Heart left ventricle (tissue), 16 donors: ENCODE results near the gene MPP3. TPM values are rescaled to one million over a fixed set of nuclear protein-coding genes. Genes with fewer than 3 reads are reported as not detected.
A peak's percentile ranks its signal among the peaks of the same experiment; 100 is the strongest.
"Not testable (repeated sequence)": the region's sequence is repeated elsewhere in the genome, so short reads cannot be mapped to it uniquely, and the experiment has no call there.

Source experiments
- ATAC-seq, 4 donors: fragments of 200-7000 bp; cut with Tn5 transposase; one replicate each; pipeline ENCODE4 v1.9.1; 2020 to 2022; ENCODE audit warnings: moderate library complexity in 4 of 4, mild to moderate bottlenecking in 3 of 4, moderate number of reproducible peaks in 1 of 4
- DNase-seq, 5 donors: peaks; one replicate each; pipeline ENCODE4 v3.0.0-alpha.2; 2020
- H3K27ac ChIP-seq, 12 donors: fragments of 200-600 bp; sonication (generic) in 4 of 12; one replicate each; pipeline versions ENCODE4 v1.5.0 to v1.8.0; 2016 to 2022; ENCODE audit warnings: mild to moderate bottlenecking in 2 of 12
- H3K27me3 ChIP-seq, 9 donors: fragments of 200-600 bp; sonication (generic) in 2 of 9; one replicate each; pipeline versions ENCODE4 v1.5.1 to v1.8.0; 2016 to 2022; ENCODE audit warnings: mild to moderate bottlenecking in 3 of 9
- H3K36me3 ChIP-seq, 9 donors: fragments of 200-600 bp; sonication (generic) in 2 of 9; one replicate each; pipeline versions ENCODE4 v1.5.0 to v1.8.0; 2018 to 2022; ENCODE audit warnings: mild to moderate bottlenecking in 2 of 9
- H3K4me1 ChIP-seq, 12 donors: fragments of 200-600 bp; sonication (generic) in 4 of 12; one replicate each; pipeline versions ENCODE4 v1.5.0 to v1.8.0; 2016 to 2022; ENCODE audit warnings: mild to moderate bottlenecking in 3 of 12
- H3K4me3 ChIP-seq, 12 donors: fragments of 200-600 bp; sonication (generic) in 4 of 12; one replicate each; pipeline versions ENCODE4 v1.5.0 to v1.8.0; 2017 to 2022; ENCODE audit warnings: mild to moderate bottlenecking in 9 of 12, moderate library complexity in 4 of 12
- H3K9me3 ChIP-seq, 12 donors: fragments of 200-600 bp; sonication (generic) in 4 of 12; one replicate each; pipeline versions ENCODE4 v1.5.0 to v1.8.0; 2016 to 2022; ENCODE audit warnings: mild to moderate bottlenecking in 1 of 12
- CTCF ChIP-seq, 12 donors: fragments of 200-600 bp; sonication (generic) in 4 of 12; IDR thresholded peaks; one replicate each; pipeline versions ENCODE4 v1.5.0 to v1.8.0; 2018 to 2022; ENCODE audit warnings: antibody characterized with exemption in 12 of 12, mild to moderate bottlenecking in 5 of 12
- POLR2A ChIP-seq, 2 donors: fragments of 450-650 bp; IDR thresholded peaks; one replicate each; pipeline ENCODE4 v1.6.1; 2017; ENCODE audit warnings: antibody characterized with exemption in 2 of 2, mild to moderate bottlenecking in 2 of 2, moderate library complexity in 2 of 2
- WGBS, 4 donors: extraction: QIAGEN DNeasy Blood & Tissue Kit in 2 of 4; methylation state at CpG; one replicate each; pipeline versions ENCODE4 v1.1.5 to v1.1.7; 2013 to 2018; 5-methylcytosine and 5-hydroxymethylcytosine counted together
- intact Hi-C, 10 donors: fragments of 100-400 bp; cut with DNase I; formaldehyde crosslinking; loops; one replicate each; pipeline versions ENCODE4 v1.11.1 to v1.14.2; 2022
- polyA plus RNA-seq, 2 donors: library from polyadenylated mRNA; stranded (reverse); fragments of 200-250 nt; gene quantifications; one replicate each; pipeline ENCODE4 v1.2.3, GENCODE V29; 2013
- total RNA-seq, 9 donors: library from RNA; depleted of rRNA in 2 of 9; stranded (reverse); fragments of >200 nt in 2 of 9; fragmentation: NEBNext Ultra II Directional in 3 of 9; extraction: Animal tissue kit (Norgen Biotek cat#: 25700) in 3 of 9; gene quantifications; one replicate each; pipeline versions ENCODE4 v1.1.0 to v1.2.4, GENCODE V29; 2016 to 2023
- donor health status: ischemic (EF 13 %, LVEDD 7.1; RV severe dilation, severe dysfunction).
- donor health status: healthy with polysubstance abuse.
- donor health status: DM: no; HTN: yes; CAD: no.
- donor health status: DM: no; HTN: no; CAD: no.
- donor health status: ischemic (EF 25% LVEDD 6.9; RV normal size, moderate dysfunction).
- donor health status: ischemic (EF 25% LVEDD 5.7; RV mildly dilated, moderate dysfunction).
- donor health status: healthy.
- donor health status: DM: yes; HTN: yes; CAD: no.
- donor health status: ischemic (EF 35%, LVEDD 5.7; RV mildly dilated, moderate dysfunction).
- donor health status: nonischemic (EF 11% LVEDD 7.7; RV severe dilation, severe dysfunction).
- donor health status: DM: yes; HTN: yes; CAD: no.
- donor health status: PGD.
- donor health status: ischemic (EF 29% LVEDD 5.4; RV normal size, mild dysfunction).
- donor health status: nonischemic (EF 23%, LVEDD 6.1; RV moderate dilation, normal function).

The MPP3 gene
- total and polyA plus RNA-seq, 11 donors = 13.8 to 70.2 (median 27.5) TPM

GRCh38 chr17:43873091-43873490 lies 40.1 kb upstream of the MPP3 start:
- no peak for ATAC-seq
- H3K4me1 ChIP-seq = peaks cover 0 to 38% (median 5%) of the 10 kb centered on the region in 12 donors
- peaks cover 0 to 13% (median 0%) of the 10 kb centered on the region in 9 donors for H3K36me3 ChIP-seq
- peak overlapping the region in 5 of 12 donors; percentile 1 to 84 (median 56) for H3K27ac ChIP-seq
- no peaks in the 10 kb centered on the region for H3K27me3 ChIP-seq
- peak in 1 of 12 donors; percentile 28 for TF ChIP-seq CTCF (IDR thresholded peaks at IDR 0.05)
- TF ChIP-seq POLR2A (IDR thresholded peaks at IDR 0.05) = no peak
- H3K9me3 ChIP-seq = no peaks in the 10 kb centered on the region
- 66 to 74% (median 70%) methylated on average over 5 of the region's 5 CpGs for WGBS, 4 donors
- intact Hi-C loops = loop anchor here in 1 of 10 donors (10.0 kb wide), 1 partner anchor 122 kb away; no protein-coding TSS in a partner anchor
- DNase-seq = no peak
- peak overlapping the region in 1 of 12 donors; percentile 47 for H3K4me3 ChIP-seq

- ATAC-seq = peak; percentile 3 to 24 (median 6)
- DNase-seq = no peak
- intact Hi-C loops = loop anchor here in 1 of 10 donors (10.0 kb wide), 1 partner anchor 123 kb away; no protein-coding TSS in a partner anchor
- WGBS, 4 donors = 42 to 53% (median 50%) methylated on average over 14 of the region's 14 CpGs
- H3K4me3 ChIP-seq = peak overlapping the region in 6 of 12 donors; percentile 2 to 47 (median 29)
- peaks cover 0 to 6% (median 0%) of the 10 kb centered on the region in 9 donors for H3K36me3 ChIP-seq
- peaks cover 0 to 35% (median 5%) of the 10 kb centered on the region in 12 donors for H3K4me1 ChIP-seq
- H3K9me3 ChIP-seq = no peaks in the 10 kb centered on the region
- H3K27me3 ChIP-seq = no peaks in the 10 kb centered on the region
- H3K27ac ChIP-seq = peak overlapping the region in 5 of 12 donors; percentile 1 to 84 (median 20)
- TF ChIP-seq POLR2A (IDR thresholded peaks at IDR 0.05) (no peak), CTCF (IDR thresholded peaks at IDR 0.05) (no peak)
These were observed 39.2 kb upstream of the MPP3 start for GRCh38 chr17:43871946-43872690.

- H3K4me3 ChIP-seq, H3K27ac ChIP-seq, H3K36me3 ChIP-seq, DNase-seq, ATAC-seq, H3K27me3 ChIP-seq, intact Hi-C loops, H3K9me3 ChIP-seq: not testable (repeated sequence)
- WGBS, 4 donors = 78 to 89% (median 80%) methylated on average over 6 of the region's 6 CpGs
- H3K4me1 ChIP-seq = peaks cover 0 to 23% (median 3%) of the 10 kb centered on the region in 12 donors
These were observed 36.1 kb upstream of the MPP3 start for GRCh38 chr17:43869031-43869430.

GRCh38 chr17:43868226-43868994 lies 35.5 kb upstream of the MPP3 start:
- 91 to 96% (median 92%) methylated on average over 10 of the region's 10 CpGs for WGBS, 4 donors
- H3K9me3 ChIP-seq = no peaks in the 10 kb centered on the region
- DNase-seq (no peak), ATAC-seq (no peak)
- H3K4me1 ChIP-seq = peaks cover 0 to 18% (median 0%) of the 10 kb centered on the region in 12 donors
- no peak for TF ChIP-seq CTCF (IDR thresholded peaks at IDR 0.05)
- H3K27me3 ChIP-seq = no peaks in the 10 kb centered on the region
- no peak overlapping the region for H3K27ac ChIP-seq
- H3K4me3 ChIP-seq = no peak overlapping the region
- intact Hi-C loops = no loop called here
- no peaks in the 10 kb centered on the region for H3K36me3 ChIP-seq
